Measurements from ENCODE around the gene SERINC4. TPM values are rescaled to one million over a fixed set of nuclear protein-coding genes. Genes with fewer than 3 reads are reported as not detected.
"Not testable (repeated sequence)": the region's sequence is repeated elsewhere in the genome, so short reads cannot be mapped to it uniquely, and the experiment has no call there.

SERINC4 gene
- total RNA-seq, 1 donor from 2014 or later: not detected

GRCh38 chr15:43808960-43809678 lies 9.1 kb upstream of the SERINC4 start:
- peak in 1 of 2 donors; percentile 69 for ATAC-seq
- intact Hi-C loops (cut with DNase I): no loop called here
- Histone ChIP-seq H3K27me3 (ENCODE audit: low read depth) (no peaks in the 10 kb centered on the region), H3K4me1 (no peaks in the 10 kb centered on the region), H3K27ac (no peak overlapping the region), H3K4me3 (no peak overlapping the region), H3K9me3 (no peaks in the 10 kb centered on the region), H3K36me3 (peaks cover 100% of the 10 kb centered on the region)
- no peak for TF ChIP-seq CTCF (IDR thresholded peaks at IDR 0.05)
- DNase-seq: no peak

GRCh38 chr15:43808435-43808950 lies 8.5 kb upstream of the SERINC4 start:
- no peaks in the 10 kb centered on the region for H3K9me3 ChIP-seq
- TF ChIP-seq CTCF (IDR thresholded peaks at IDR 0.05): no peak
- no peak overlapping the region for H3K27ac ChIP-seq
- H3K36me3 ChIP-seq: peaks cover 100% of the 10 kb centered on the region
- no peaks in the 10 kb centered on the region for H3K4me1 ChIP-seq
- no peaks in the 10 kb centered on the region for H3K27me3 ChIP-seq (ENCODE audit: low read depth)
- no peak for DNase-seq
- H3K4me3 ChIP-seq: no peak overlapping the region
- intact Hi-C loops (cut with DNase I): no loop called here
- ATAC-seq: no peak

- intact Hi-C loops (cut with DNase I); H3K27me3 ChIP-seq (ENCODE audit: low read depth); H3K9me3 ChIP-seq; H3K27ac ChIP-seq; DNase-seq; H3K4me3 ChIP-seq; ATAC-seq: not testable (repeated sequence)
- Histone ChIP-seq H3K36me3 (peaks cover 73% of the 10 kb centered on the region), H3K4me1 (peaks cover 29% of the 10 kb centered on the region)
Measured at GRCh38 chr15:43802676-43803075, 2.7 kb upstream of the SERINC4 start.

- H3K27ac ChIP-seq: peak within 1 kb of the TSS; percentile 90
- H3K9me3 ChIP-seq: no peaks in the 10 kb centered on the region
- no peaks in the 10 kb centered on the region for H3K27me3 ChIP-seq (ENCODE audit: low read depth)
- DNase-seq (peak; percentile 95), ATAC-seq (peak; percentile 96)
- TF ChIP-seq CTCF (IDR thresholded peaks at IDR 0.05): no peak
- H3K36me3 ChIP-seq: peaks cover 71% of the 10 kb centered on the region
- intact Hi-C loops (cut with DNase I): no loop called here
- peaks cover 41% of the 10 kb centered on the region for H3K4me1 ChIP-seq
- H3K4me3 ChIP-seq: peak within 1 kb of the TSS; percentile 95
Measured at GRCh38 chr15:43800286-43801141, 494 bp upstream of the SERINC4 start, which contains the start of gene HYPK. Gene HYPK, plus strand, starts transcription at chr15:43800599. Its CDS starts 24 bp downstream, at chr15:43800623.

GRCh38 chr15:43799209-43799944 lies 643 bp downstream of the SERINC4 start:
- ATAC-seq (peak in 1 of 2 donors; percentile 4), DNase-seq (no peak)
- H3K27me3 ChIP-seq (ENCODE audit: low read depth): no peaks in the 10 kb centered on the region
- H3K27ac ChIP-seq: peak overlapping the region; percentile 90
- no peak for TF ChIP-seq CTCF (IDR thresholded peaks at IDR 0.05)
- no peak overlapping the region for H3K4me3 ChIP-seq
- H3K9me3 ChIP-seq: no peaks in the 10 kb centered on the region
- H3K36me3 ChIP-seq: peaks cover 71% of the 10 kb centered on the region
- intact Hi-C loops (cut with DNase I): no loop called here
- H3K4me1 ChIP-seq: peaks cover 53% of the 10 kb centered on the region

Measured in lower lobe of right lung (tissue), 2 donors.